ENCODE data around the gene PRR16. TPM values are rescaled to one million over a fixed set of nuclear protein-coding genes. Genes with fewer than 3 reads are reported as not detected.

Gene PRR16
- total and polyA plus RNA-seq, 4 donors = 6.5 to 26.8 (median 12.4) TPM

- Histone ChIP-seq H3K27ac (ENCODE audit: low read depth in 1 of 2, low read length in 2 of 2) (no peak overlapping the region), H3K4me3 (ENCODE audit: low read length in 2 of 2) (no peak overlapping the region), H3K4me1 (ENCODE audit: control insufficient read depth in 1 of 2, insufficient read depth in 2 of 2, low read length in 2 of 2) (peaks cover 0 to 2% of the 10 kb centered on the region in 2 donors), H3K27me3 (ENCODE audit: control insufficient read depth in 1 of 2, insufficient read depth in 2 of 2, low read length in 1 of 2) (no peaks in the 10 kb centered on the region), H3K36me3 (ENCODE audit: control insufficient read depth in 1 of 2, insufficient read depth in 2 of 2, low read length in 1 of 2) (no peaks in the 10 kb centered on the region), H3K9me3 (ENCODE audit: control insufficient read depth, low read length) (no peaks in the 10 kb centered on the region)
- ATAC-seq (ENCODE audit: low FRiP score) = no peak
- WGBS, 2 donors = 4 to 9% methylated on average over 2 of the region's 2 CpGs
- DNase-seq = no peak
- intact Hi-C loops (cut with DNase I) = no loop called here
These were observed 52.7 kb downstream of the PRR16 start for GRCh38 chr5:120516805-120517204.

DNA sequence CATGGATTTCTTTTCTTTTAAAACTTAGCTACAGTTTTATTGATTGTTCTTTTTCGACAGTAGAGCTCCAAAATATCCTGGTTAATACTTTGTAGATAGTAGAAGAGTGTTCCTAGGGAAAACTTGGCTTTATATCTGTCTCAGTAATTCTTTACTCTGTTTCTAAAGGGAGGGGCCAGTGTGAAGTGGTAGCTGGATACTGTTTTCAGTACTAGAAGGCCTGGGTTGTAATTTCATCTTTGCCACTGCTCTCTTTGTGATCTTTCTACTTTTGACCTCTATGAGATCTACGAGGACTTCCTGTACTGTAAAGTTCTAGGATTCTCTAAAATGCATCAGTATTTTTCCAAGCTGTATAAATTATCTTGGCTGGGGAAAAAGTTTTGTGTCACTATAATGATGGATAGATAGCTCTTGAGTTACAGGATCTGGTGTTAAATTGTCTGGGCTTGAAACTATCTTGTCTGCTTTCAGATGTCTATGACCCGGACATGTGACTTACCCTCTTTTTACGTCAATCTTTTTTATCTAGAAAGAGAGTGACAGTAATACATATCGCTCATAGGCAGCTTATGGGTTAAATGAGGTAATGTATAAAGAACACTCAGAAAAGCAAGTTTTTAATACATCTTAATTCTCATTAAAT, 53.6 kb downstream of the PRR16 start:
- no peak overlapping the region for H3K27ac ChIP-seq (ENCODE audit: low read depth in 1 of 2, low read length in 2 of 2)
- no peaks in the 10 kb centered on the region for H3K27me3 ChIP-seq (ENCODE audit: control insufficient read depth in 1 of 2, insufficient read depth in 2 of 2, low read length in 1 of 2)
- H3K9me3 ChIP-seq (ENCODE audit: control insufficient read depth, low read length) = no peaks in the 10 kb centered on the region
- WGBS, 2 donors = 78 to 86% methylated on average over 5 of the region's 5 CpGs
- no peaks in the 10 kb centered on the region for H3K36me3 ChIP-seq (ENCODE audit: control insufficient read depth in 1 of 2, insufficient read depth in 2 of 2, low read length in 1 of 2)
- peaks cover 0 to 2% of the 10 kb centered on the region in 2 donors for H3K4me1 ChIP-seq (ENCODE audit: control insufficient read depth in 1 of 2, insufficient read depth in 2 of 2, low read length in 2 of 2)
- no peak overlapping the region for H3K4me3 ChIP-seq (ENCODE audit: low read length in 2 of 2)
- DNase-seq (no peak), ATAC-seq (ENCODE audit: low FRiP score) (no peak)
- intact Hi-C loops (cut with DNase I) = no loop called here

GRCh38 chr5:120518581-120518980, 54.5 kb downstream of the PRR16 start:
- ATAC-seq (ENCODE audit: low FRiP score) (no peak), DNase-seq (no peak)

GRCh38 chr5:120527251-120527650, 63.2 kb downstream of the PRR16 start:
- Histone ChIP-seq H3K36me3 (ENCODE audit: control insufficient read depth in 1 of 2, insufficient read depth in 2 of 2, low read length in 1 of 2) (no peaks in the 10 kb centered on the region), H3K27me3 (ENCODE audit: control insufficient read depth in 1 of 2, insufficient read depth in 2 of 2, low read length in 1 of 2) (no peaks in the 10 kb centered on the region)
- 95 to 96% methylated on average over 3 of the region's 3 CpGs for WGBS, 2 donors

More at GRCh38 chr5:120518581-120518980, 54.5 kb downstream of the PRR16 start:
- intact Hi-C loops (cut with DNase I) = no loop called here
- H3K4me1 ChIP-seq (ENCODE audit: control insufficient read depth in 1 of 2, insufficient read depth in 2 of 2, low read length in 2 of 2) = peaks cover 0 to 2% of the 10 kb centered on the region in 2 donors
- H3K4me3 ChIP-seq (ENCODE audit: low read length in 2 of 2) = no peak overlapping the region
- H3K9me3 ChIP-seq (ENCODE audit: control insufficient read depth, low read length) = no peaks in the 10 kb centered on the region
- H3K36me3 ChIP-seq (ENCODE audit: control insufficient read depth in 1 of 2, insufficient read depth in 2 of 2, low read length in 1 of 2) = no peaks in the 10 kb centered on the region
- 30 to 64% methylated on average over 1 of the region's 1 CpG for WGBS, 2 donors
- H3K27me3 ChIP-seq (ENCODE audit: control insufficient read depth in 1 of 2, insufficient read depth in 2 of 2, low read length in 1 of 2) = no peaks in the 10 kb centered on the region
- H3K27ac ChIP-seq (ENCODE audit: low read depth in 1 of 2, low read length in 2 of 2) = no peak overlapping the region

GRCh38 chr5:120528609-120529008, 64.5 kb downstream of the PRR16 start:
- Histone ChIP-seq H3K27ac (ENCODE audit: low read depth in 1 of 2, low read length in 2 of 2) (no peak overlapping the region), H3K4me1 (ENCODE audit: control insufficient read depth in 1 of 2, insufficient read depth in 2 of 2, low read length in 2 of 2) (no peaks in the 10 kb centered on the region), H3K27me3 (ENCODE audit: control insufficient read depth in 1 of 2, insufficient read depth in 2 of 2, low read length in 1 of 2) (no peaks in the 10 kb centered on the region), H3K9me3 (ENCODE audit: control insufficient read depth, low read length) (no peaks in the 10 kb centered on the region), H3K4me3 (ENCODE audit: low read length in 2 of 2) (no peak overlapping the region), H3K36me3 (ENCODE audit: control insufficient read depth in 1 of 2, insufficient read depth in 2 of 2, low read length in 1 of 2) (no peaks in the 10 kb centered on the region)
- ATAC-seq (ENCODE audit: low FRiP score) (no peak), DNase-seq (no peak)
- intact Hi-C loops (cut with DNase I) = no loop called here
- 76 to 78% methylated on average over 2 of the region's 2 CpGs for WGBS, 2 donors

More at GRCh38 chr5:120527251-120527650, 63.2 kb downstream of the PRR16 start:
- Histone ChIP-seq H3K9me3 (ENCODE audit: control insufficient read depth, low read length) (no peaks in the 10 kb centered on the region), H3K4me1 (ENCODE audit: control insufficient read depth in 1 of 2, insufficient read depth in 2 of 2, low read length in 2 of 2) (no peaks in the 10 kb centered on the region), H3K27ac (ENCODE audit: low read depth in 1 of 2, low read length in 2 of 2) (no peak overlapping the region), H3K4me3 (ENCODE audit: low read length in 2 of 2) (no peak overlapping the region)
- DNase-seq (no peak), ATAC-seq (ENCODE audit: low FRiP score) (no peak)
- intact Hi-C loops (cut with DNase I) = no loop called here

DNA sequence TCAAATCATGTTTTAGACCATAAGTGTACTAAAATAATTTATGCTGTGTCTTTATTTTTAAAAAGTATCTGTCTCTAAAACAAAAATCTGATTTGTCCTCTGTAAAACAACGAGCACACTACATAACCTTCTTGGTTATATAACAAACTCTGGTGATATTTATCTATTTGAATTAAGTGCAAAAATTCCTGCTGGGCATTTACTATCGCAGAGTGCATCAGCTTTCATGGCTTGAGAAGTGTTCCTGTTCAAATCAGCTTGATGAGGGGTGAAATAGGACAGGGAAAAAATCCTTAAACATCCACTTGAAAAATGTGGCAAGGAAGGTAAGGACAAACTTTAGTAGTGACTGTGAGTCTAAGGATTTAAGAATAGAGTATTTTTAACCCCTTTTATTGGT, 65.3 kb downstream of the PRR16 start:
- intact Hi-C loops (cut with DNase I) = no loop called here
- WGBS, 2 donors = 92 to 95% methylated on average over 2 of the region's 2 CpGs
- no peak overlapping the region for H3K4me3 ChIP-seq (ENCODE audit: low read length in 2 of 2)

GRCh38 chr5:120531215-120531614, 67.1 kb downstream of the PRR16 start:
- Histone ChIP-seq H3K9me3 (ENCODE audit: control insufficient read depth, low read length) (no peaks in the 10 kb centered on the region), H3K27me3 (ENCODE audit: control insufficient read depth in 1 of 2, insufficient read depth in 2 of 2, low read length in 1 of 2) (no peaks in the 10 kb centered on the region), H3K4me3 (ENCODE audit: low read length in 2 of 2) (no peak overlapping the region), H3K36me3 (ENCODE audit: control insufficient read depth in 1 of 2, insufficient read depth in 2 of 2, low read length in 1 of 2) (no peaks in the 10 kb centered on the region), H3K4me1 (ENCODE audit: control insufficient read depth in 1 of 2, insufficient read depth in 2 of 2, low read length in 2 of 2) (no peaks in the 10 kb centered on the region), H3K27ac (ENCODE audit: low read depth in 1 of 2, low read length in 2 of 2) (no peak overlapping the region)
- WGBS, 2 donors = 56 to 95% methylated on average over 3 of the region's 3 CpGs
- DNase-seq (no peak), ATAC-seq (ENCODE audit: low FRiP score) (no peak)
- intact Hi-C loops (cut with DNase I) = no loop called here

More for the DNA sequence above, 65.3 kb downstream of the PRR16 start:
- no peak overlapping the region for H3K27ac ChIP-seq (ENCODE audit: low read depth in 1 of 2, low read length in 2 of 2)
- no peaks in the 10 kb centered on the region for H3K27me3 ChIP-seq (ENCODE audit: control insufficient read depth in 1 of 2, insufficient read depth in 2 of 2, low read length in 1 of 2)
- no peaks in the 10 kb centered on the region for H3K36me3 ChIP-seq (ENCODE audit: control insufficient read depth in 1 of 2, insufficient read depth in 2 of 2, low read length in 1 of 2)
- H3K4me1 ChIP-seq (ENCODE audit: control insufficient read depth in 1 of 2, insufficient read depth in 2 of 2, low read length in 2 of 2) = no peaks in the 10 kb centered on the region
- no peaks in the 10 kb centered on the region for H3K9me3 ChIP-seq (ENCODE audit: control insufficient read depth, low read length)
- ATAC-seq (ENCODE audit: low FRiP score) (no peak), DNase-seq (no peak)

DNA sequence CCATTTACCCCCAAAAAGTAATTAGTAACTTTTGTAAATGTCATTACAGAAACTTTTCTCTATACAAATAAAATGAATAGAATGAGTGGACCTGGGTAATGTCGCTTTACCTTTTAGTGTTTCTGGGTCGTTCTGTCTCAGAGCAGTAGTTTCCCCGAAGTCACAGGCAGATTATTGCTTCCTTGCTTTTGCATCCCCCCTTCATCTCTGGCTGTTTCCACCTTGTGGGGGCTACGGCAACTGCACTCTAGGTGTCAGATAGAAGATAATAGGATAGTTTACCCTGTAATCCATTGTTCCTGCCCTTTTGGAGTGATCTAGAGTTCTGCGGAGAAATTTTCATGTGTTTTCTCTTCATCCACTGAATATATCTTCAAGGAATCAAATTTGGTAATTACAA, 68.7 kb downstream of the PRR16 start:
- H3K4me3 ChIP-seq (ENCODE audit: low read length in 2 of 2) = no peak overlapping the region
- no peak for DNase-seq
- H3K4me1 ChIP-seq (ENCODE audit: control insufficient read depth in 1 of 2, insufficient read depth in 2 of 2, low read length in 2 of 2) = no peaks in the 10 kb centered on the region
- WGBS, 2 donors = 92 to 95% methylated on average over 5 of the region's 5 CpGs
- H3K27me3 ChIP-seq (ENCODE audit: control insufficient read depth in 1 of 2, insufficient read depth in 2 of 2, low read length in 1 of 2) = no peaks in the 10 kb centered on the region
- no peaks in the 10 kb centered on the region for H3K36me3 ChIP-seq (ENCODE audit: control insufficient read depth in 1 of 2, insufficient read depth in 2 of 2, low read length in 1 of 2)
- H3K27ac ChIP-seq (ENCODE audit: low read depth in 1 of 2, low read length in 2 of 2) = no peak overlapping the region
- intact Hi-C loops (cut with DNase I) = no loop called here
- no peak for ATAC-seq (ENCODE audit: low FRiP score)
- H3K9me3 ChIP-seq (ENCODE audit: control insufficient read depth, low read length) = no peaks in the 10 kb centered on the region

- ATAC-seq (ENCODE audit: low FRiP score) (no peak), DNase-seq (no peak)
- H3K4me3 ChIP-seq (ENCODE audit: low read length in 2 of 2) = no peak overlapping the region
- no peaks in the 10 kb centered on the region for H3K9me3 ChIP-seq (ENCODE audit: control insufficient read depth, low read length)
- H3K36me3 ChIP-seq (ENCODE audit: control insufficient read depth in 1 of 2, insufficient read depth in 2 of 2, low read length in 1 of 2) = no peaks in the 10 kb centered on the region
- intact Hi-C loops (cut with DNase I) = no loop called here
- no peaks in the 10 kb centered on the region for H3K27me3 ChIP-seq (ENCODE audit: control insufficient read depth in 1 of 2, insufficient read depth in 2 of 2, low read length in 1 of 2)
- no peak overlapping the region for H3K27ac ChIP-seq (ENCODE audit: low read depth in 1 of 2, low read length in 2 of 2)
- WGBS, 2 donors = 78 to 80% methylated on average over 3 of the region's 3 CpGs
- peaks cover 0 to under 1% of the 10 kb centered on the region in 2 donors for H3K4me1 ChIP-seq (ENCODE audit: control insufficient read depth in 1 of 2, insufficient read depth in 2 of 2, low read length in 2 of 2)
These were observed 69.5 kb downstream of the PRR16 start for GRCh38 chr5:120533581-120533980.
